Gastrocnemius medialis (tissue), 4 donors: ENCODE results near the gene TMEM247.

ENCODE experiments used
- CTCF ChIP-seq, 5 experiments: fragments of 450-650 bp in 3 of 5; fragments of 200-600 bp in 2 of 5; sonication (generic) in 2 of 5; IDR thresholded peaks in 4 of 5; conservative IDR thresholded peaks in 1 of 5; 1 replicate in 4 of 5; 2 replicates in 1 of 5; pipeline ENCODE4 v1.5.1; 2016 to 2019; ENCODE audit warnings: antibody characterized with exemption in 5 of 5, mild to moderate bottlenecking in 3 of 5, moderate library complexity in 3 of 5
- POLR2A ChIP-seq, 2 donors: fragments of 450-650 bp; IDR thresholded peaks; one replicate each; pipeline ENCODE4 v1.6.1; 2017; ENCODE audit warnings: antibody characterized with exemption in 2 of 2, mild to moderate bottlenecking in 2 of 2, moderate library complexity in 2 of 2

GRCh38 chr2:46469700-46470099, 9.7 kb upstream of the TMEM247 start:
- no peak for TF ChIP-seq CTCF (IDR thresholded peaks at IDR 0.05 in 4 of 5, conservative IDR thresholded peaks at IDR 0.05 in 1 of 5)
- TF ChIP-seq POLR2A (IDR thresholded peaks at IDR 0.05): no peak
